Measurements from ENCODE around the gene OR10G4.

The OR10G4 gene

DNA sequence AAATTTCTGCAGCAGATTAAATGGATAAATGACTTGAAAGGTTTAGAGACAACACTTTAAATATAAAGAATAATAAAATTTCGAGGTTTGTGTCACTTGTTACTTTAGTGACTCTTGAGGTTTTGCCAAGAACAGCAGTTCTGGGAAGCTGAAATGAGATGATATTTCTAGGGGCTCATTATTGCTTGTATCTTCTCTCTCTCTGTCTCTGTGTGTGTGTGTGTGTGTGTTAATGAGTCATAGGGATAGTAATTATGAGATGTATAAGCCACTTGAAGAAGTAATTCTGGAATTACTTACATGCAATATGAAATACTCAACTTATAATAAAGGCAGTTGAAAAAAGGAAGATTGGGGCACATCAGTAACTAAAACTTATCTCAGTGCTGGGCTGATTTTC lies 38.0 kb downstream of the OR10G4 start:
- in situ Hi-C loops (cut with HindIII; ENCODE audit: low pct_unique_long_range_greater_than_20kb, low sequenced_read_pairs), result no loop called here
- TF ChIP-seq JUND (IDR thresholded peaks at IDR 0.05; ENCODE audit: low read depth), result no peak
- DNase-seq (ENCODE audit: low read depth in 1 of 2, low spot score in 1 of 2), result no peak

DNA sequence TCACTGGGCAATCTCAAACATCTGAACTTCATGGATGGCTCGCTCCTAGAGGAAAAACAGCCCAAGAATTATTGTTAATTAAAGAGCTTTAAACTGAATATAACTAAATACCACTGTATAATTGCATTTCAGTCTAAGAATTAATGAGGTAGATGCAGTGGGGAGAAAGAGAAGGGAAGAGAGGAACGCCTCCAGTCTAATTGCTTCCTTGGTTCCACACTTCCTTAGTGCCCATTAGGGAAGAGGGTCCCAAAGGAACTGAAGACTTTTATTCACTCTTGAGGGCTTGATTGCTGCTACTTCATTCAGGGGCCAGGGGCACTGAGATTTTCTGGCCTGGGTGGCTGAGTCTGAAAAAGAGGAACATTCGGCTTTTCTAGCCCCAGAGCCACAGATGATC lies 40.2 kb downstream of the OR10G4 start:
- in situ Hi-C loops (cut with HindIII; ENCODE audit: low pct_unique_long_range_greater_than_20kb, low sequenced_read_pairs), result no loop called here
- no peak for DNase-seq (ENCODE audit: low read depth in 1 of 2, low spot score in 1 of 2)
- no peak for TF ChIP-seq JUND (IDR thresholded peaks at IDR 0.05; ENCODE audit: low read depth)

All from T47D (cell line).